Bronchial epithelial cell (primary cell): ENCODE data around the gene EPHA1. TPM values are rescaled to one million over a fixed set of nuclear protein-coding genes. Genes with fewer than 3 reads are reported as not detected.

ENCODE experiments used
- total RNA-seq: library from RNA; depleted of rRNA; stranded (reverse); fragments of >200 nt; gene quantifications from 2 replicates; pipeline ENCODE4 v1.2.1, GENCODE V29; 2014

Gene EPHA1
- total RNA-seq, 1 donor from 2014 or later: 19.0 TPM

Other genes starting within 250 kb of the EPHA1 start
- gene TAS2R39, start 225.4 kb downstream of the EPHA1 start, total RNA-seq: not detected in 2 replicates
- gene TAS2R40, start 186.8 kb downstream of the EPHA1 start, total RNA-seq: not detected in 2 replicates
- 60.6 and 69.9 TPM in 2 replicates for gene GSTK1, start 145.4 kb downstream of the EPHA1 start, total RNA-seq
- 1.0 and 3.7 TPM in 2 replicates for gene TMEM139, start 123.9 kb downstream of the EPHA1 start, total RNA-seq
- gene CASP2, start 120.5 kb downstream of the EPHA1 start, total RNA-seq: 6.8 and 9.6 TPM in 2 replicates
- under 0.01 and 0.13 TPM in 2 replicates for gene CLCN1, start 92.7 kb downstream of the EPHA1 start, total RNA-seq
- 0.26 and 0.53 TPM in 2 replicates for gene FAM131B, start 46.1 kb downstream of the EPHA1 start, total RNA-seq
- gene ZYX, start 27.5 kb downstream of the EPHA1 start, total RNA-seq: 9.2 and 10.6 TPM in 2 replicates
- not detected in 2 replicates for gene TAS2R60, start 34.6 kb upstream of the EPHA1 start, total RNA-seq
- gene TAS2R41, start 69.0 kb upstream of the EPHA1 start, total RNA-seq: not detected in 2 replicates
- 1.4 TPM in 1 of 2 replicates, not detected in the other for gene CTAGE15, start 162.9 kb upstream of the EPHA1 start, total RNA-seq
- 1.1 and 2.3 TPM in 2 replicates for gene TCAF2, start 212.1 kb upstream of the EPHA1 start, total RNA-seq